ENCODE results near the gene HIF1AN. TPM values are rescaled to one million over a fixed set of nuclear protein-coding genes. Genes with fewer than 3 reads are reported as not detected.

The HIF1AN gene
- total RNA-seq, 1 experiment from 2014 or later = 58.7 TPM

GRCh38 chr10:100489396-100489795, 46.3 kb upstream of the HIF1AN start:
- Histone ChIP-seq H3K27ac (ENCODE audit: insufficient read length, low read depth, low read length) (no peak overlapping the region), H3K4me1 (ENCODE audit: insufficient read depth, low read length) (peaks cover 7% of the 10 kb centered on the region; the same call in 1 of the 2 replicates), H3K9ac (ENCODE audit: extremely low read depth, insufficient read length, low read length) (no peak overlapping the region), H4K8ac (replicated peaks; ENCODE audit: insufficient read length, low read depth, low read length) (no peak overlapping the region), H3K79me2 (ENCODE audit: insufficient read depth, low read length) (no peaks in the 10 kb centered on the region), H2BK12ac (ENCODE audit: insufficient read length, low read depth, low read length) (no peak overlapping the region), H2BK120ac (ENCODE audit: low read depth, low read length, poor library complexity, severe bottlenecking) (no peak overlapping the region), H3K4ac (ENCODE audit: low read depth, low read length) (no peak overlapping the region), H3K9me3 (ENCODE audit: control insufficient read depth, low read depth, low read length) (no peaks in the 10 kb centered on the region), H4K91ac (ENCODE audit: insufficient read length, low read depth, low read length) (no peak overlapping the region), H4K20me1 (ENCODE audit: control insufficient read depth, insufficient read depth, insufficient read length) (no peaks in the 10 kb centered on the region), H2AK5ac (ENCODE audit: insufficient read length, low read length) (no peak overlapping the region), H3K18ac (ENCODE audit: insufficient read length, low read depth, low read length) (no peak overlapping the region), H2BK5ac (ENCODE audit: insufficient read length, low read length) (no peak overlapping the region), H3K79me1 (ENCODE audit: insufficient read depth, low read depth, low read length, poor library complexity, severe bottlenecking) (no peaks in the 10 kb centered on the region), H3K14ac (ENCODE audit: insufficient read depth, low read length) (no peak overlapping the region), H3K56ac (ENCODE audit: insufficient read length, low read depth, low read length) (no peak overlapping the region), H3K23me2 (ENCODE audit: insufficient read length, low read depth, low read length, poor library complexity, severe bottlenecking) (no peaks in the 10 kb centered on the region), H2BK20ac (ENCODE audit: low read depth, low read length, poor library complexity, severe bottlenecking) (no peak overlapping the region), H2AFZ (ENCODE audit: low read length) (no peak overlapping the region), H3K23ac (ENCODE audit: insufficient read length, low read depth, low read length) (no peak overlapping the region), H4K5ac (ENCODE audit: insufficient read length, low read depth, low read length) (no peak overlapping the region), H3K4me2 (ENCODE audit: insufficient read depth, insufficient read length, low read length) (no peak overlapping the region), H3T11ph (ENCODE audit: low read length) (no peak overlapping the region), H2BK15ac (ENCODE audit: low read depth, low read length) (no peak overlapping the region), H3K27me3 (ENCODE audit: insufficient read depth, low read length) (peaks cover 40% of the 10 kb centered on the region)
- H3K4me1 Mint-ChIP-seq = peaks cover 29 to 30% of the 10 kb centered on the region in 2 experiments
- H3K27ac Mint-ChIP-seq = no peak overlapping the region; a peak in 1 of 7 replicates
- no peak for TF ChIP-seq CTCF (conservative IDR thresholded peaks at IDR 0.05)
- H3K4me3 Mint-ChIP-seq = no peak overlapping the region
- WGBS (ENCODE audit: extremely low coverage, insufficient read length, low lambda C conversion rate) = no CpG with 5 or more reads among the region's 5 CpGs
- peaks cover 95% of the 10 kb centered on the region for H3K27me3 Mint-ChIP-seq (ENCODE audit: low read depth)
- no peak for DNase-seq
- peaks cover 0 to 3% of the 10 kb centered on the region in 2 experiments; a peak in 2 of 5 replicates for H3K9me3 Mint-ChIP-seq
- H3K36me3 Mint-ChIP-seq (ENCODE audit: insufficient read depth in 1 of 3, low read depth in 3 of 3) = peaks cover 8 to 35% (median 19%) of the 10 kb centered on the region in 3 experiments

Measured in H9 (cell line).